Trophoblast cell (in vitro differentiated cells and primary cell): Measurements from ENCODE around the gene MEIS3.

Experiments used
- DNase-seq, 2 donors: peaks; one replicate each; pipeline ENCODE4 v3.0.0-alpha.2; 2016
- H2AFZ ChIP-seq: 2 replicates; pipeline ENCODE4 v1.6.1; 2013; ENCODE audit warnings: low read length, moderate library complexity, mild to moderate bottlenecking; ENCODE audit not compliant: insufficient read depth, poor library complexity
- H2AK5ac ChIP-seq: 2 replicates; pipeline ENCODE4 v1.6.1; 2013; ENCODE audit warnings: mild to moderate bottlenecking, low read length
- H2BK120ac ChIP-seq: 2 replicates; pipeline ENCODE4 v1.6.1; 2013; ENCODE audit warnings: low read length, mild to moderate bottlenecking, moderate library complexity; ENCODE audit not compliant: insufficient read depth, poor library complexity
- H2BK12ac ChIP-seq: 2 replicates; pipeline ENCODE4 v1.6.1; 2013; ENCODE audit warnings: mild to moderate bottlenecking, low read length, moderate library complexity
- H2BK5ac ChIP-seq: 2 replicates; pipeline ENCODE4 v1.6.1; 2013; ENCODE audit warnings: low read length, low read depth, moderate library complexity, mild to moderate bottlenecking; ENCODE audit not compliant: poor library complexity
- H3K14ac ChIP-seq: 2 replicates; pipeline ENCODE4 v1.6.1; 2013; ENCODE audit warnings: mild to moderate bottlenecking, low read length
- H3K18ac ChIP-seq: 2 replicates; pipeline ENCODE4 v1.6.1; 2013; ENCODE audit warnings: mild to moderate bottlenecking, low read length
- H3K23ac ChIP-seq: 2 replicates; pipeline ENCODE4 v1.6.1; 2013; ENCODE audit warnings: low read length
- H3K27ac ChIP-seq: 2 replicates; pipeline ENCODE4 v1.5.1; 2013; ENCODE audit warnings: low read depth, mild to moderate bottlenecking, inconsistent platforms, low read length, moderate library complexity
- H3K27me3 ChIP-seq: 2 replicates; pipeline ENCODE4 v1.6.1; 2013; ENCODE audit warnings: inconsistent platforms, mild to moderate bottlenecking, low read length, moderate library complexity; ENCODE audit not compliant: insufficient read depth
- H3K36me3 ChIP-seq, 2 experiments: 1 replicate in 1 of 2; 2 replicates in 1 of 2; pipeline ENCODE4 v1.6.1; 2013; ENCODE audit warnings: low read length in 2 of 2, mild to moderate bottlenecking in 2 of 2, moderate library complexity in 1 of 2; ENCODE audit not compliant: insufficient read depth in 2 of 2, control insufficient read depth in 1 of 2
- H3K4ac ChIP-seq: 2 replicates; pipeline ENCODE4 v1.6.1; 2013; ENCODE audit warnings: low read depth, mild to moderate bottlenecking, low read length, moderate library complexity
- H3K4me1 ChIP-seq, 2 experiments: 1 replicate in 1 of 2; 2 replicates in 1 of 2; pipeline ENCODE4 v1.6.1; 2013; ENCODE audit warnings: low read length in 2 of 2, mild to moderate bottlenecking in 2 of 2, moderate library complexity in 1 of 2; ENCODE audit not compliant: insufficient read depth in 2 of 2, control insufficient read depth in 1 of 2
- H3K4me2 ChIP-seq: 2 replicates; pipeline ENCODE4 v1.6.1; 2013; ENCODE audit warnings: inconsistent platforms, mild to moderate bottlenecking, low read length, moderate library complexity
- H3K4me3 ChIP-seq: 2 replicates; pipeline ENCODE4 v1.5.1; 2013; ENCODE audit warnings: mild to moderate bottlenecking, low read depth, low read length, inconsistent platforms
- H3K79me1 ChIP-seq: one replicate; pipeline ENCODE4 v1.6.1; 2013; ENCODE audit warnings: low read length
- H3K79me2 ChIP-seq: 2 replicates; pipeline ENCODE4 v1.6.1; 2013; ENCODE audit warnings: low read length, mild to moderate bottlenecking; ENCODE audit not compliant: control insufficient read depth, insufficient read depth, poor library complexity
- H3K9ac ChIP-seq: 2 replicates; pipeline ENCODE4 v1.6.1; 2013; ENCODE audit warnings: mild to moderate bottlenecking, low read length
- H3K9me3 ChIP-seq: 2 replicates; pipeline ENCODE4 v1.6.1; 2013; ENCODE audit warnings: low read depth, mild to moderate bottlenecking, control low read depth, inconsistent platforms, low read length; ENCODE audit not compliant: insufficient read depth
- H4K12ac ChIP-seq: 2 replicates; pipeline ENCODE4 v1.6.1; 2013; ENCODE audit warnings: low read depth, mild to moderate bottlenecking, low read length, moderate library complexity
- H4K8ac ChIP-seq: 2 replicates; pipeline ENCODE4 v1.6.1; 2013; ENCODE audit warnings: low read depth, mild to moderate bottlenecking, low read length, moderate library complexity
- H4K91ac ChIP-seq: one replicate; pipeline ENCODE4 v1.6.1; 2013; ENCODE audit warnings: low read depth, mild to moderate bottlenecking, low read length, moderate library complexity
- WGBS: extraction: QIAGEN DNeasy Blood & Tissue Kit; methylation state at CpG from one replicate; pipeline ENCODE4 v1.1.7; 2013; ENCODE audit warnings: missing lambda C conversion rate; ENCODE audit not compliant: insufficient read length, insufficient coverage; ENCODE audit errors: extremely low coverage; 5-methylcytosine and 5-hydroxymethylcytosine counted together

MEIS3 gene

GRCh38 chr19:47377801-47378200 is 41.5 kb downstream of the MEIS3 start:
- Histone ChIP-seq H3K27ac (no peak overlapping the region), H3K4me3 (no peak overlapping the region), H3K4ac (no peak overlapping the region), H3K4me2 (no peak overlapping the region), H3K79me2 (no peaks in the 10 kb centered on the region), H2BK5ac (no peak overlapping the region), H3K23ac (no peak overlapping the region), H2BK120ac (no peak overlapping the region), H3K36me3 (peaks cover 90% of the 10 kb centered on the region in 2 experiments), H4K12ac (no peak overlapping the region), H2AFZ (no peak overlapping the region), H3K79me1 (no peaks in the 10 kb centered on the region), H3K27me3 (no peaks in the 10 kb centered on the region), H3K4me1 (no peaks in the 10 kb centered on the region), H4K91ac (no peak overlapping the region), H3K9me3 (peaks cover 7% of the 10 kb centered on the region), H4K8ac (no peak overlapping the region), H3K9ac (no peak overlapping the region), H2BK12ac (no peak overlapping the region), H2AK5ac (no peak overlapping the region), H3K14ac (no peak overlapping the region), H3K18ac (no peak overlapping the region)
- no peak for DNase-seq
- no CpG with 5 or more reads among the region's 12 CpGs for WGBS

DNA sequence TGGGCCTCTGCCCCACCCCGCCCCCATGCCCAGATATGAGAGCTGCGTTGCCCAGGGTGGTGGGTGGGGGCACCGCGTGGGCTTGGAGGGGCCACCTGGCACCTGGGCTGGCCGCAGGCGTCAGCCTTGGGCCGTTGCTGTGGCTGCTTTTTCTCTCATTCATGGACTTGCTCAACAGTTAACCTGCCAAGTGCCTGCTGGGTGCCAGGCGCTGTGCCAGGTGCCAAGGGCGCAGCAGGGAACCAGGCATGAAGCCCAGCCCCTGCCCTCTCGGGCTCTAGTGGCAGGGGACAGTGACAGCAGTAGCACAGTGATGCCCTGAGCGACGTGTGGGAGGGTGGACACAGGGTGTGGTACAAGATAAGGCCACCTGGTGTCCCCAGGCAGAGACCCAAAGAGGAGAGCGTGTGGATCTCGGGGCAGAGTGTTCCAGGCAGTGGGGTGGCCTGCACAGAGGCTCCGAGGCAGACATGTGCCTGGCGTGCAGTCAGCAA is 42.1 kb downstream of the MEIS3 start:
- Histone ChIP-seq H3K14ac (no peak overlapping the region), H3K79me1 (no peaks in the 10 kb centered on the region), H3K9ac (no peak overlapping the region), H2BK120ac (no peak overlapping the region), H4K8ac (no peak overlapping the region), H2AFZ (no peak overlapping the region), H3K9me3 (peaks cover 7% of the 10 kb centered on the region), H3K4ac (no peak overlapping the region), H3K79me2 (no peaks in the 10 kb centered on the region), H4K12ac (no peak overlapping the region), H3K4me1 (no peaks in the 10 kb centered on the region), H3K4me2 (no peak overlapping the region), H2AK5ac (no peak overlapping the region), H3K27me3 (no peaks in the 10 kb centered on the region), H3K18ac (no peak overlapping the region), H3K23ac (no peak overlapping the region), H3K36me3 (peaks cover 93 to 94% of the 10 kb centered on the region in 2 experiments), H3K4me3 (no peak overlapping the region), H2BK5ac (no peak overlapping the region), H2BK12ac (no peak overlapping the region), H4K91ac (no peak overlapping the region), H3K27ac (no peak overlapping the region)
- DNase-seq: no peak
- no CpG with 5 or more reads among the region's 16 CpGs for WGBS

GRCh38 chr19:47376589-47377144 is 42.7 kb downstream of the MEIS3 start:
- H3K4me3 ChIP-seq: no peak overlapping the region
- no peaks in the 10 kb centered on the region for H3K79me2 ChIP-seq
- H3K23ac ChIP-seq: no peak overlapping the region
- H3K9ac ChIP-seq: no peak overlapping the region
- no peaks in the 10 kb centered on the region for H3K79me1 ChIP-seq
- no peak for DNase-seq
- H2BK12ac ChIP-seq: no peak overlapping the region
- no peak overlapping the region for H4K91ac ChIP-seq
- no peaks in the 10 kb centered on the region for H3K27me3 ChIP-seq
- no peak overlapping the region for H2BK120ac ChIP-seq
- H4K8ac ChIP-seq: no peak overlapping the region
- no peak overlapping the region for H2AFZ ChIP-seq
- H2BK5ac ChIP-seq: no peak overlapping the region
- H3K36me3 ChIP-seq: peaks cover 92 to 93% of the 10 kb centered on the region in 2 experiments
- H3K27ac ChIP-seq: no peak overlapping the region
- no peak overlapping the region for H4K12ac ChIP-seq
- H3K4me2 ChIP-seq: no peak overlapping the region
- H3K9me3 ChIP-seq: peaks cover 7% of the 10 kb centered on the region
- WGBS: no CpG with 5 or more reads among the region's 16 CpGs
- no peak overlapping the region for H3K14ac ChIP-seq
- no peak overlapping the region for H3K4ac ChIP-seq
- no peak overlapping the region for H3K18ac ChIP-seq
- H2AK5ac ChIP-seq: no peak overlapping the region
- H3K4me1 ChIP-seq: no peaks in the 10 kb centered on the region

GRCh38 chr19:47375694-47376588 is 43.4 kb downstream of the MEIS3 start:
- Histone ChIP-seq H2AK5ac (no peak overlapping the region), H3K14ac (no peak overlapping the region), H3K4me2 (no peak overlapping the region), H3K23ac (no peak overlapping the region), H3K4me3 (no peak overlapping the region), H3K9me3 (peaks cover 9% of the 10 kb centered on the region), H4K12ac (no peak overlapping the region), H3K79me2 (no peaks in the 10 kb centered on the region), H2BK12ac (no peak overlapping the region), H3K27me3 (no peaks in the 10 kb centered on the region), H3K18ac (no peak overlapping the region), H2AFZ (no peak overlapping the region), H2BK120ac (no peak overlapping the region), H3K9ac (no peak overlapping the region), H3K4me1 (no peaks in the 10 kb centered on the region), H3K79me1 (no peaks in the 10 kb centered on the region), H4K91ac (no peak overlapping the region), H2BK5ac (no peak overlapping the region), H3K4ac (no peak overlapping the region), H4K8ac (no peak overlapping the region), H3K36me3 (peaks cover 91% of the 10 kb centered on the region in 2 experiments), H3K27ac (no peak overlapping the region)
- no CpG with 5 or more reads among the region's 30 CpGs for WGBS
- no peak for DNase-seq
